Measurements from ENCODE around the gene RDX.
"Not testable (repeated sequence)": the region's sequence is repeated elsewhere in the genome, so short reads cannot be mapped to it uniquely, and the experiment has no call there.

Gene RDX

DNA sequence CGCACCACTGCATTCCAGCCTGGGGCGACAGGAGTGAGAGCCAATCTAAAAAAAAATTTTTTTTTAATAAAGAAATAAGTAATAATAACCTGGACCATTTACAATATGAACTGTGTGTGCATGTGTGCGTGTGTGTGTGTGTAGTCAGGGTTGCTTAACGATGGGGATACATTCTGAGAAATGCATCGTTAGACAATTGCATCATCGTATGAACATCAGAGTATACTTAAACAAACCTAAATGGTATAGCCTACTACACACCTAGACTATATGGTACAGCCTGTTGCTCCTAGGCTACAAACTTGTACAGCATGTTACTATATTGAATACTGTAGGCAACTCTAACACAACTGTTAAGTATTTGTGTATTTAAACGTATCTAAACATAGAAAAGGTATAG is 26.4 kb downstream of the RDX start:
- DNase-seq = no peak

DNA sequence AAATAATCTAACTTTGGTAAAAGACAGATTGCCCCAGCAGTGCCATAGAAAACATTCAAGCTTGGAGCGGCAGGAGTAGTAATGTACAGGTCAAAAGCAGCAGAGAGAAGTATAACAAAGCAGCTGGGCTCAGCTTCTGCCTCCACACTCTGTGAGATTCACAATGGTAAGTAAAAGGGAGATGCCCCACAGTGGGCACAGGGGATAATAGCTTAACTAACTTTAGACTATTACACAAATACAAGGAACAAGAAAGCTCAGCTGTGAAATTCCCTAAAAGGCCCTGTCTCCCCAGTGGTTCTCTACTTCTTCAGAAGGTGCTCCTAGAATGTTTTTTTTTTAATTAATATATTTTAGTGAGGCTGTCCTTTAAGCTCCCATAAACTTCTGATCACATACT is 28.0 kb downstream of the RDX start:
- DNase-seq = no peak

DNA sequence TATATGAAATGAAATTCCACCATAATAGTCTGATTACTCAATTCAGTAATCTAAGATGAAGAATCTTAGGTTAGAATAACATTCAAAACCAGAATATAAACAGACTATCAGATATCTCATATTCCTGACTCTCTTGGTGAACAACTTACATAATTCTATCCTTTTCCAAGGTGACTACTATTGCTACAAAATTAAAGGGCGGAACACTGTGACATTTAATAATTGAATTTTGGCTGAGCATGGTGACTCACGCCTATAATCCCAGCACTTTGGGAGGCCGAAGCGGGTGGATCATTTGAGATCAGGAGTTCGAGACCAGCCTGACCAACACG is 34.4 kb downstream of the RDX start:
- DNase-seq = no peak

DNA sequence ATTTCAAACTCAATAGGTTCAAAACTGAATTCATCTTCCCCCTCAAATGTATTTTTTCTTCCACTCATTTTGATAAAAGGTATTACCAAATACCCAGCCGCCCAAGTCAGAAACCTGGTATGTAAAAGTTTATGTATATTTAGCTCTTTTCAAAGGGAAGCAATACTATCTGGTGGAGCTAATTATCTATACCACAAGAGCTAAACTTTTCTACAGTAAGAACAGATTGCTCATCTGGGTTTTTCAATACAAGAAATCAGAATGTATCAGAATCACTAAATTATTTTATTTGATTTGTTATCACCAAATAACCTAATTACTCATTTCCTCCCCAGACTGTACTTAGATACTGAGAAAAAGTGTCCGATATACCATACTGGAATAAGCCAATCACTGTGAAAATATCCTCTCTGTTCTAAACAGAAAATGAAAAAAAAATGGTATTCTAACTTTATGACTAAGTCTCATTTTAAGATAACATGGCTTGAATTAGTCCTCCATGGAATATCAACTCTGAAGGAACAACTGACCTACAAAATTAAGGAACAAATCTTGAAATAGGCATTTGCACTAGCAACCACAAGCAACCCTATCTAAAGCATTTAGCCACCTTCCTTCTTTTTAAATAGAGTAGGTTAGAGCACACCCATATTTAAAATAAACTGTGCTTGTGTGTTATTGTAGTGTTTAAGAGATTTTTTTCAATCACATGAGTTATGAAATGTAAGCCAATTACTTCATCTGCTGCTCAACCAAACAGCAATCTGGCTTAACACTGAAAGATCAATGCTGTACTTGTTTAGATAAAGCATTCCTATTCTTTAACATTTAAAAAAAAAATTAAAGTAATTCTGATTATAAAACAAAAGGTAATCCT is 35.0 kb downstream of the RDX start:
- DNase-seq = no peak

DNA sequence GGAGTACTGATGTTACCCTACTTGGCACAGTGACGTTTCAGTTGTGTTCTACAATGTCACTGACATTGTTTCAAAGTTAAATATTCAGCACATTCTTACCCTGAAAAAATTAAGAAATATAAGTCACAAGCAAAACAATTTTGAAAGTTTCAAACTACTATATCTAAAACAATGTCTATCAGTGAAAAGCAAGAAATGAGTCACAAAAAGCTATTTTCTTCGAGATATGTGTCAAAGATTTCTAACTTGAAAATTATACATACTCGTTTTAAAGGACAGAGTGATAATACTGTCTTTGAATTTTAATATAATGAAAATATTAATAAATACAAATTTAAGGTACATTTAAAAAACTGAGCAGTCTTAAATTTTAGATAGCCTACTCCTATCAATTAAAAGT is 42.9 kb downstream of the RDX start:
- DNase-seq = no peak

DNA sequence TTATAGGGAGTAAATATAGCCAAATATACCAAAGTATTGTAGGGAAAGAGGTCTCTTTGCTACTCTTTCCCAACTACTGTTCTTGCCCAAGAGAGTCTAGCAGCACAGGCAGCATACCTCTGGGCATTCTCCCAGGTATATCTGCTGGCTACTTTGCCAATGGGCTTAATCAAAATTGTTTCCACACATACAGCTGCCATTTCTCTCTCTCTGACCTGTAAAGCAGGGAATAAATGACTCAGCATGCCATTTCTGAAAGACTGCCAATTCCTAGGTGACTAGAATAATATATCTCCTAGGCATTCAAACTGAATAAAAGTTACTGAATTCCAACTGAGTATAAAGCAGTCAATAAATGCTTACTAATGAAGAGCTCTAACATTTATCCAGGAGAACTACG is 44.6 kb downstream of the RDX start:
- DNase-seq = peak; percentile 48

DNA sequence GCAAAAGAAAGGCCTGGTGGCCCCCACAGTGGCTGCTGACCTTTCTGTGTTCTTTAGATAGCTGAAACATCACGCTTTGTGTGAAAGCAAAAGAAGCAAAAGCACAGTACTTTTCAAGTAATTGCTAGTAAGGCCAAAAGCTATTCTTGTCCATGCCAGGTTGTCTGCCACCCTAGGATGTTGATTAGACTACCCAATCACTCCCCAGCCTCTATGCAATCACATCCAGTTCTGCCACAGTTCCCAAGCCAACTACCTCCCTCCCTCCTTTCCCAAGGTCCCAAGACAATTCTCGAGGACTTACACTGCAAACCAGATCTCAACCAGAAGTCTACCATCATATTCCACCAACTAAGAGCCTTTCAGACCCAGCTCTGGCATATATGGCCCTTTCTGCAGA is 46.2 kb downstream of the RDX start:
- DNase-seq = no peak

DNA sequence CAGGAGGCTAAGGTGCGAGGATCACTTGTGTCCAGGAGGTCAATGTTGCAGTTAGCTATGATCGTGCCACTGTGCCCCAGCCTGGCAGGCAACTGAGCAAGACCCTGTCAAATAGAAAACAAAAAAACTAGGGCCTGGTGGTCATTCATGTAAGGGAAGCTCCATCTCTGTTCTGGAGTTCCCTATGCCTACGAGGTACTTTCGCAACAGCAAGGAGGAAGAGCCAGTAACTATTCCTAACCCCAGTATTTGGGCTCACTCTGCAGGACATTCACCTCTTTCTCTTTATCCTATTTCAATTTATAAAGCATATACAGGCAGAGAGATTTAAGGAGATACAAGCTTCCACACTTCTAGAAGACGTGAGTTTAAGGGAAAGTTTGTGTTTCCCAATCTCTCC is 46.6 kb downstream of the RDX start:
- no peak for DNase-seq

DNA sequence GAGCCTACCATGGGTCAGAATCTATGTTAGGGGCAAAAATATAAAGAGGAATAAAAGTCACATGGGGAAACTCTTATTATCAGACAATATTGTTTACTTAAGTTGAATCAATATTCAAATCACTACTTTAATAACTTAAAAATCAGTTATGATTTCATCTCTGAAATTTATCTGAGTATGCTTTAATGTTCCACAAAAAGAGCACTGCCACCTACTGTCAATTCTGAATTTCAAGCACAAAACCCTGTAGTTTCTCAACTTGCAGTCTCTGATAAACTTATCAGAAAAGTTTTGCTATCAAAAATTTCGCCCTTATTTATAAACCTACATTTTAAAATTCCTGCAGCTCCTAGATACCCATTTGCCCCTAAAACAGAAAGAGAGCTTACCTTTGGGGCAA is 47.3 kb downstream of the RDX start:
- no peak for DNase-seq

DNA sequence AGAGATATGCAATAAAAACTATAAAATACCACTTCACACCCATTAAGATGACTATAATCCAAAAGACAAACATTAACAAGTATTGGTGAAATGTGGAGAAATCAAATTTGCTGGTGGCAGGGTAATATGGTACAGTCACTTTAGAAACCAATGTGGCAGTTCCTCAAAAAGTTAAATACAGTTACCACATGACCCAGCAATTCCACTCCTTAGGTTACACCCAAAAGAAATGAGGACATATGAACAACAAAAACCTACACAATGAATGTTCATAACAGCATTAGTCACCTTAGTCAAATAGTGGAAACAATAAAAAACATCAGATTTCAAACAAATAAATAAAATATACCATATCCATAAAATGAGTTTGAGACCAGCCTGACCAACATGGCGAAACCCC is 52.6 kb downstream of the RDX start:
- no peak for DNase-seq

DNA sequence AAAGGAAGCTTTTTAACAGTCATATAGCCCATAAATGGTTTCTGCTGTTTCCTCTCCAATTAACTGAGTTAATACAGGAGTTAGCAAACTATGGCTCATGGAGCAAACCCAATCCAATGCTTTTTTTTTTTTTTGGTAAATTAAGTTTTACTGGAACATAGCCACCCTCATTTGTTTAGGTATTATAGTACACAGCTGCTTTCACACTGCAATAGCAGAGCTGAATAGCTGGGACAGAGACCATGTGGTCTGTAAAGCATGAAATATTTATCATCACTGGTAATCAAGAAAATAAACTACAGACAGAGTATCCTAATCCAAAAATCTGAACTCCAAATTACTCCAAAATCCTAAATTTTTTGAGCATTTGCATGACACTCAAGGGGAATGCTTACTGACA is 53.7 kb downstream of the RDX start:
- no peak for DNase-seq

DNA sequence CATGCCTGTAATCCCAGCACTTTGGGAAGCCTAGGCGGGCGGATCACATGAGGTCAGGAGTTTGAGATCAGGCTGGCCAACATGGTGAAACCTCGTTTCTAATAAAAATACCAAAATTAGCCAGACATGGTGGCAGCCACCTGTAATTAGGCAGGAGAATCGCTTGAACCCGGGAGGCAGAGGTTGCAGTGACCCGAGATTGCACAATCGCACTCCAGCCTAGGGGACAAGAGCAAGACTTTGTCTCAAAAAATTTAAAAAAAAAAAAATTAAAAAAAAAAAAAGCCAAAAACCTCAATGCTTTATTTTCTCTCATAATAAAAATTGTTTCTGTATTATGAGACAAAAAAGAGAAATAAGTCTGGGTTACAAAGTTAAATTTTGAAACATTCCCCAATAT is 54.2 kb downstream of the RDX start:
- no peak for DNase-seq

DNA sequence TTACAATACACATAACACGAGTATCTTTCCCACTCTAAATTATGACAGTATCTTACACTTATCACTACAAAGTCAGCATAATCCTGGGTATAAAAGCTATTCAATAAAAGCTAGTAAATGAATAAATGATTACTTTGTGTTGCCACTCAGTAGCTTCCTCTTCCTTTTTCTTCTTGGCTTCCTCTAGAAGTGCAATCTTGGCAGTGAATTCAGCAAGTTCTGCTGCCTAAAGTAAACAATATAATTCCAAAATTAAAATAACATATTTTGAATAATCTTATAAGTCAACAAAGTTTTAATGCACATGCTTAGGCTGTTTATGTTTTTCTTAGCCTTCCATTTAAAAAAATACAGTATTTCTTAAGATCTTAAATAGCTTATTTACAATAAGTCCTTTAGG is 60.4 kb downstream of the RDX start:
- DNase-seq = no peak

DNA sequence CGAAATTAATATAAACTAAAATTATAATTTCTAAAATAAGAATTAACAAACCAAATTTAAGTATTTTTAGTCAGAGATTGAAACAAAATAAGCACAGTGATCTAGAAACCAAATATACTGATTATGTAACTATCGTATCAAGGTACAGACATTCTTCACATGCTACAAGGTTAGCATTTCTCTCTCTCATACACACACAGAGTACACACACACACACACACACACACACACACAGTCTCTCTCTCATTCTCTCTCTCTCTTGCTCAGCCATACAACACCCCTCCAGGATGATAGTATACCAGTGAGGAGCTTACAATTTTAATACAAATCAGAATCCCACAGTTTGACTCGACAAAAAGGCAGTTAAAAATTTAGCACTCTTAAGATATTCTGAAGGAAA is 66.0 kb downstream of the RDX start:
- no peak for DNase-seq

DNA sequence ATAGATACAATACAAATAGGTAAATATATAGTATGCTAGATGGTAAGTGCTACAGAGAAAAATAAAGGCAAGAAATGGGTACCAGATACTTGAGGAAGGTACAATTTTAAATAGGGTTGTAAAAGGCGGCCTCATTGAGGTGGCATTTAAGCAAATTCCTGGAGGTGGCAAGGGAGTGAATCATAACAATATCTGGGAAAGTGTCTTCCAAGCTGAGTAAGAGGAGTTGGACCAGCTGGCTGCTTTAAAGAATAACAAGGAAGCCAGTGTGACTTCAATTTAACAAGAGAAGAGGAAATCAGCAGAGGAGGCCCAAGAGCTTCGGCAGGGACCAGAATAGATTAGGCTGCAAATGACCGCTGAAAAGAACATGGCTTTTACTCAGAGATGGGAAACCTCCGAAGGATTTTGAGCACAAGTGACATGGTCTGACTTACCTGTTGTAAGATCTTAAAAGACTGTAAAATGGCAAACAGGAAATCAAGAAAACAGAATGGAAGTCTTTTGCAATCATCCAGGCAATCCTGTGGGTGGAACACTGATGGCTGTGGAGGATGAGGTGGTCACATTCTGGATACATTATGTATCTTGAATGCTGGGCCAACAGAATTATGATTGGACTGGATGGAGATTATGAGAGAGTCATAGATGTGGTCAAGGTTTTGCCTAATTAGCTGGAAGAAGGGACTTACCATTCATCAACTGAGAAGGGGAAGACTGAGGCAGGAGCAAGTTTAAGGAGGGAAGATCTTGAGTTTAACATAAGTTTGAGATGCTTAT is 77.2 kb downstream of the RDX start:
- DNase-seq = no peak

DNA sequence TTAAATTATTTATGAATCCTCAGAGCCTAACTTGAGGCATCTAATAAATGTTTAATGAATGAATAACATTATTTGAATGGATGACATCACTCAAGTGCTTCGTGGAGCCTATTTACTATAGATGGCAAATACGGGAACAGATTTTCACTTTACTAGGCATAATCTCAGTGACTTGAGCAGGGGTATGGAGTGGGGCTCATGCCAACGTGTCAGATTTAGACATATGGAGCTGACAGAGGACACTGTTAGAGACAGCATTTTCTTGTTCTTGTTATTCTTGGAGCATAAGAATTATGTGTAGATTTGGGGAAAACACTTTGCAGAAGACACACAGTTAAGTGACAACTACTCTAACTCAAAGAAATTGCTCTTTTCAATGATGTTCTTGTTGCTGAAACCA is 78.5 kb downstream of the RDX start:
- no peak for DNase-seq

DNA sequence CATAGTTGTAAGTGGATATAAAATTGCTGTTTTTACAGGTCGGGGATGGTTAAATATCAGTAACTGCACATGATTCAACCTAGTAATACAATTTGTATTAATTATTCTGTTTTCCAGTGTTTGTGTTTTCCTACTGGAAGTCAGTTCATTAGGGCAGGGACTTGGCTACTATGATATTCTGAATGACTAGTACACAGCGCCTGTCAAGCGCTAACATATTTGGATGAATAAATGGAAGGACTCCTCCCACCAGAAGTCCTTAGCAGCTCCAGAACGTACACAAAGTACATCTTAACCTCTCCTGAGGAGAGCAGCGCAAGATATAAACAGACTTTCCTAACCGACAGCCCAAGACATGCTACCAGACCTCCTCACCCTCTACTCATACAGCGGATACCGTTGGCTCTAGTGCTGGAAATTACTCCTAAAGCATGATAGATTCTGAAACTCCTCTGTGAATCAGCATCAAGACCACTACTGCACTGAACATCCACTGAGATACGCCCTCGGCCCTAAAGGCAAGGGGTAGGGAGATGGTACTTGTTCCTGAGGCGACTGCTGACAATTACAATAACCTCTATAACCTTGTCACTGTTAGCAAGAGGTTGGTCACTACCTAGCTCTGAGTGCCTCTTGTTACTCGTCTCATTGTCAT is 79.1 kb downstream of the RDX start:
- DNase-seq = no peak

DNA sequence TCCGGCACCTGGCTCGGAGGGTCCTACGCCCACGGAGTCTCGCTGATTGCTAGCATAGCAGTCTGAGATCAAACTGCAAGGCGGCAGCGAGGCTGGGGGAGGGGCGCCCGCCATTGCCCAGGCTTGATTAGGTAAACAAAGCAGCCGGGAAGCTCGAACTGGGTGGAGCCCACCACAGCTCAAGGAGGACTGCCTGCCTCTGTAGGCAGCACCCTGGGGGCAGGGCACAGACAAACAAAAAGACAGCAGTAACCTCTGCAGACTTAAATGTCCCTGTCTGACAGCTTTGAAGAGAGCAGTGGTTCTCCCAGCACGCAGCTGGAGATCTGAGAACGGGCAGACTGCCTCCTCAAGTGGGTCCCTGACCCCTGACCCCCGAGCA is 87.1 kb downstream of the RDX start:
- not testable (repeated sequence) for DNase-seq

DNA sequence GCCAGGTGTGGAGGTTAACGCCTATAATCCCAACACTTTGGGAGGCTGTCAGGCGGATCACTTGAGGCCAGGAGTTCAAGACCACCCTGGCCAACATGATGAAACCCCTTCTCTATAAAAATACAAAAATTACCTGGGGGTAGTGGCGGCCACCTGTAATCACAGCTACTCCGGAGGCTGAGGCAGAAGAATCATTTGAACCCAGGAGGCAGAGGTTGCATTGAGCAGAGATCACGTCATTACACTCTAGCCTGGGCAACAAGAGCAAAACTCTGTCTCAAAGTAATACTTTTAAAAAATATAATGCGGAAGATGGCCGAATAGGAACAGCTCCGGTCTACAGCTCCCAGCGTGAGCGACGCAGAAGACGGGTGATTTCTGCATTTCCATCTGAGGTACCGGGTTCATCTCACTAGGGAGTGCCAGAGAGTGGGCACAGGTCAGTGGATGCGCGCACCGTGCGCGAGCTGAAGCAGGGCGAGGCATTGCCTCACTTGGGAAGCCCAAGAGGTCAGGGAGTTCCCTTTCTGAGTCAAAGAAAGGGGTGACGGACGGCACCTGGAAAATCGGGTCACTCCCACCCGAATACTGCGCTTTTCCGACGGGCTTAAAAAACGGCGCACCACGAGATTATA is 87.6 kb downstream of the RDX start:
- DNase-seq = not testable (repeated sequence)

DNA sequence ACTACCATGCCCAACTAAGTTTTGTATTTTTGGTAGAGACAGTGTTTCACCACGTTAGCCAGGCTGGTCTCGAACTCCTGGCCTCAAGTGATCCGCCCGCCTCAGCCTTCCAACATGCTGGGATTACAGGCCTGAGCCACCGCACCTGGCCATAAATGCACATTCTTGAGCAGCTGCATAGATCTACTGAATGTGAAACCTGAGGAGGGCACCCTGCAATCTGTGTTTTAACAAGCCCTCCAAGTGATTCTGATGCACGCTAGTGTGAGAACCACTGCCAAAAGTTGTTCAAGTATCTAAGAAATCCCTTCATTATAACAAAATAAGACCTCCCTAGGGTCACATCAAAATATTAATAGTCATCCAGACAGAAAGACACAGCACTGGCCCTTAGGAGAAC is 89.3 kb downstream of the RDX start:
- no peak for DNase-seq

DNA sequence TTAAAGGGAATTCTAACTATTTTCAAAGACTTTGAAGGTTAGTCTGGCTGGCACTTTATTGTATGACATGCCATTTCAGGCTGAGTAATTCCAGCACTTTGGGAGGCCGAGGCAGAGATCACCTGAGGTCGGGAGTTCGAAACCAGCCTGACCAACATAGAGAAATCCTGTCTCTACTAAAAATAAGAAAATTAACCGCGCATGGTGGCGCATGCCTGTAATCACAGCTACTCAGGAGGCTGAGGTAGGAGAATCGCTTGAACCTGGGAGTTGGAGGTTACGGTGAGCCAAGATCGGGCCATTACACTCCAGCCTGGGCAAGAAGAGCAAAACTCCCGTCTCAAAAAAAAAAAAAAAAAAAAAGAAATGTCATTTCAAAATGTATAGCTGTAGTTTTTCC is 95.6 kb downstream of the RDX start:
- DNase-seq = no peak

DNA sequence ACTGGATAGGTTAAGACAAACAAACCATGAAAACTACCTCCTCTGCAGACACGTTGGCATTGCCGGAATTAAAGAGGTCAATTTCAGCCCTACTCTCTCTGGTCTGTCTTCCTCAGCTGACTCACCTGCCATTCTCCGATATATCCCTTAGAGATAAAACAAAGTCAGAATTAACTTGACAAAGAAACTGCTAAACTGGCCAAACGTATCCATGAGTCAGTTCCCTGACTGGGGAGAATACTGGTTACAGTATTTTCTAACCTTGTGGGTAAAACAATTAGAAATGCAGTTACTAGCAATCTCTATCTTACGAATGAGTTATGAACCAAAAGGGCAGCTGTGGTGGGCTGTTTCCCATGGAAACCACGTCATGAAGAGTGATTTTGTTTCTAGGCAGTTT is 96.2 kb downstream of the RDX start:
- DNase-seq = no peak
